ENCODE measurements around the gene CDK14.
A peak's percentile ranks its signal among the peaks of the same experiment; 100 is the strongest.

Gene CDK14

DNA sequence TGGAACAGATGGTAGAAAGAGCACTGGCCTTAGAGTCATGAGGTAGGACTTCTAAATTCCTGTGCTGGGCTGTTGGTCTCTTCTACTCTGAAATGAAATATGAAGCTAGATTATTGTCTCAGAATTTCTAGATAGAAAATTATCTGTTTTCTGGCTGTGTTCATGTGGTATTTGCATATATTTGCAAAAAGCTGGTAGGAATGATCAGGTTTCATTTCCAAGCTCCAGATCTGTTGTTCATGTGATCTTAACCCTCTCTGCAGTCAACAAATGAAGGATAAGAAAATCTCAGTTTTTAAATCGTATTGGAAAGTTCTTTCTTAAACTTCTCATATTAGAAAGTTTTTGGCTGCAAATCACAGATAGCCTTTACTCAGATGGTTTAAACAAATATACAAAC, 248.3 kb downstream of the CDK14 start:
- Mint-ChIP-seq H3K27ac (no peak overlapping the region), H3K27me3 (ENCODE audit: low read depth) (no peaks in the 10 kb centered on the region), H3K36me3 (ENCODE audit: low read depth) (peaks cover 1% of the 10 kb centered on the region), H3K4me1 (peaks cover 20% of the 10 kb centered on the region), H3K9me3 (no peaks in the 10 kb centered on the region), H3K4me3 (no peak overlapping the region)
- no peak for TF ChIP-seq CTCF (IDR thresholded peaks at IDR 0.05; ENCODE audit: unreplicated experiment in 3 of 3)

DNA sequence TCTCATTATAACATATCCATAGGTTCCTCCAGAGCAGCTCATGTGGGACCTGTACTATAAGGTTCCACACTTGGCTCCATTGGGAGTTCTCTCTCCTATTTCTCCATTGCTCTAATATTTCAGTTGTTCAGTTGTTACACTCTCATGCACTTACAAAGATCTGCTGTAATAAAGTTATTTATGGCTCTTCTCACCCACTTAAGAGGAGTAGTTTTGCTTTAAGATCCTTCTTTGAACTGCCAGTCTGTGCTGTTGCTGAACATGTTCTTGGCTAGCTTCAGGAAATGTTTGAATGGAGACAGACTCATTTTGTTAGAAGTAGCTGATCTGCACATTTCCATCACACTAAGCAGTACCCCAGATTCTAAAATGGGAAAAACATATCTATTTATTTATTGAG, 250.1 kb downstream of the CDK14 start:
- peaks cover 20% of the 10 kb centered on the region for H3K4me1 Mint-ChIP-seq
- H3K9me3 Mint-ChIP-seq: no peaks in the 10 kb centered on the region
- H3K27ac Mint-ChIP-seq: peak overlapping the region in 1 of 3 experiments; percentile 2
- no peaks in the 10 kb centered on the region for H3K27me3 Mint-ChIP-seq (ENCODE audit: low read depth)
- no peak for TF ChIP-seq CTCF (IDR thresholded peaks at IDR 0.05; ENCODE audit: unreplicated experiment in 3 of 3)
- H3K4me3 Mint-ChIP-seq: no peak overlapping the region
- no peaks in the 10 kb centered on the region for H3K36me3 Mint-ChIP-seq (ENCODE audit: low read depth)

GRCh38 chr7:90850066-90850465, 253.9 kb downstream of the CDK14 start:
- TF ChIP-seq CTCF (IDR thresholded peaks at IDR 0.05; ENCODE audit: unreplicated experiment in 3 of 3): no peak
- Mint-ChIP-seq H3K4me1 (peaks cover 15% of the 10 kb centered on the region), H3K9me3 (no peaks in the 10 kb centered on the region), H3K4me3 (no peak overlapping the region), H3K27ac (no peak overlapping the region), H3K36me3 (ENCODE audit: low read depth) (no peaks in the 10 kb centered on the region), H3K27me3 (ENCODE audit: low read depth) (no peaks in the 10 kb centered on the region)

DNA sequence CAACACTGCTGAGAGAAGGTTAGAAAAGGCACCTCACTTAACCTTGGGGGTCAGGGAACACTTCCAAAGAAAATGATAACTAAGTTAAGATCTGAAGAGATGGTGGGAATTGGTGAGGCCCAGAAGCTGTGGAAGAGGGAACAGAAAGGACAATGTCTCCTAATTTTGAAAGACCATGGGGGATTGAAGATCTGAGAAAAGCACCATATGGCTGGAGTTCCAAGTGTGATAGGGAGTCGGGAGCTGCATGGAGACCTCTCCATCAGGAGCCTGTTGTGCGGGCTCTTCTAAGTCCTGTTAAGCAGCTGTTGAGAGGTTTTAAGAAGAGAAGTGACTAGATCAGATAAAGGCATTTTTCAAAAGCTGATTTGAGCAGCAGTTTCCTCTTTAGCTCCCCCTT, 254.3 kb downstream of the CDK14 start:
- Mint-ChIP-seq H3K36me3 (ENCODE audit: low read depth) (no peaks in the 10 kb centered on the region), H3K4me3 (no peak overlapping the region), H3K4me1 (peaks cover 15% of the 10 kb centered on the region), H3K27me3 (ENCODE audit: low read depth) (no peaks in the 10 kb centered on the region), H3K27ac (no peak overlapping the region), H3K9me3 (no peaks in the 10 kb centered on the region)
- TF ChIP-seq CTCF (IDR thresholded peaks at IDR 0.05; ENCODE audit: unreplicated experiment in 3 of 3): no peak

- Mint-ChIP-seq H3K36me3 (ENCODE audit: low read depth) (no peaks in the 10 kb centered on the region), H3K9me3 (no peaks in the 10 kb centered on the region)
- TF ChIP-seq CTCF (IDR thresholded peaks at IDR 0.05; ENCODE audit: unreplicated experiment in 3 of 3): no peak
Observed at GRCh38 chr7:90853205-90853604, 257.1 kb downstream of the CDK14 start.

GRCh38 chr7:90856351-90857070, 260.4 kb downstream of the CDK14 start:
- TF ChIP-seq CTCF (IDR thresholded peaks at IDR 0.05; ENCODE audit: unreplicated experiment in 3 of 3): no peak
- Mint-ChIP-seq H3K27ac (peak overlapping the region in 1 of 3 experiments; percentile 1), H3K4me3 (no peak overlapping the region), H3K9me3 (no peaks in the 10 kb centered on the region), H3K36me3 (ENCODE audit: low read depth) (no peaks in the 10 kb centered on the region), H3K4me1 (no peaks in the 10 kb centered on the region), H3K27me3 (ENCODE audit: low read depth) (no peaks in the 10 kb centered on the region)

More at GRCh38 chr7:90853205-90853604, 257.1 kb downstream of the CDK14 start:
- Mint-ChIP-seq H3K4me1 (peaks cover 10% of the 10 kb centered on the region), H3K27me3 (ENCODE audit: low read depth) (no peaks in the 10 kb centered on the region), H3K4me3 (no peak overlapping the region), H3K27ac (no peak overlapping the region)

Data from nephron (organoid).